ENCODE results near the gene ATAD3C.
"Not testable (repeated sequence)": the region's sequence is repeated elsewhere in the genome, so short reads cannot be mapped to it uniquely, and the experiment has no call there.

The ATAD3C gene

DNA sequence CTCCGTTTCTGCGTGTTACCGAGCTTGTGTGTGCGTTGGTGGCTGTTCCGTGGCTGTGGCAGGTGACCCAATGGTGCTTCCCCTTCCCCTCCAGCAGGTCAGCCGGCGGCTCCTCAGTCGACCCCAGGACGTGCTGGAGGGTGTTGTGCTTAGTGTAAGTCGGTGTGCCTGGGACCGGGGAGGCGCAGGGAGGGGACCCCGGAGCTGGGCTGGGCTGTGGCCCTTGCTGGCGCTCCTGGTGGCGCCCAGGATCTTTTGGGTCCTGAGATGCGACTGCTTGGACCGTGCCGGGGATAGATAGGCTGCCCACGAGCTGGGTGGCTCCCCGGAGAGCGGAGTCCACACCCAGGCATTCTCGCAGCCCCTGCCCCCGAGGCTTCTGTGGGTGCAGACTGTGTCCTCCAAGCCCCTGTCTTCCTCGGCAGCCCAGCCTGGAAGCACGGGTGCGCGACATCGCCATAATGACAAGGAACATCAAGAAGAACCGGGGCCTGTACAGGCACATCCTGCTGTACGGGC, 5.9 kb downstream of the ATAD3C start:
- Histone ChIP-seq H3K79me2 (ENCODE audit: insufficient read depth, low read depth) (no peaks in the 10 kb centered on the region), H3K27me3 (ENCODE audit: insufficient read depth, low read depth) (peaks cover 62% of the 10 kb centered on the region), H3K9ac (no peak overlapping the region), H3K4me2 (no peak overlapping the region), H3K36me3 (ENCODE audit: insufficient read depth) (no peaks in the 10 kb centered on the region), H3K27ac (no peak overlapping the region), H4K20me1 (ENCODE audit: insufficient read depth) (no peaks in the 10 kb centered on the region), H3K4me3 (IDR thresholded peaks at IDR 0.05; ENCODE audit: insufficient read depth, low read depth, low read length) (no peak overlapping the region), H2AFZ (ENCODE audit: low read depth) (no peak overlapping the region), H3K4me1 (ENCODE audit: low read depth, poor library complexity, severe bottlenecking) (no peaks in the 10 kb centered on the region)
- TF ChIP-seq, protein P1, sequence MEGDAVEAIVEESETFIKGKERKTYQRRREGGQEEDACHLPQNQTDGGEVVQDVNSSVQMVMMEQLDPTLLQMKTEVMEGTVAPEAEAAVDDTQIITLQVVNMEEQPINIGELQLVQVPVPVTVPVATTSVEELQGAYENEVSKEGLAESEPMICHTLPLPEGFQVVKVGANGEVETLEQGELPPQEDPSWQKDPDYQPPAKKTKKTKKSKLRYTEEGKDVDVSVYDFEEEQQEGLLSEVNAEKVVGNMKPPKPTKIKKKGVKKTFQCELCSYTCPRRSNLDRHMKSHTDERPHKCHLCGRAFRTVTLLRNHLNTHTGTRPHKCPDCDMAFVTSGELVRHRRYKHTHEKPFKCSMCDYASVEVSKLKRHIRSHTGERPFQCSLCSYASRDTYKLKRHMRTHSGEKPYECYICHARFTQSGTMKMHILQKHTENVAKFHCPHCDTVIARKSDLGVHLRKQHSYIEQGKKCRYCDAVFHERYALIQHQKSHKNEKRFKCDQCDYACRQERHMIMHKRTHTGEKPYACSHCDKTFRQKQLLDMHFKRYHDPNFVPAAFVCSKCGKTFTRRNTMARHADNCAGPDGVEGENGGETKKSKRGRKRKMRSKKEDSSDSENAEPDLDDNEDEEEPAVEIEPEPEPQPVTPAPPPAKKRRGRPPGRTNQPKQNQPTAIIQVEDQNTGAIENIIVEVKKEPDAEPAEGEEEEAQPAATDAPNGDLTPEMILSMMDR (conservative IDR thresholded peaks at IDR 0.05; ENCODE audit: low read depth, low read length): no peak

DNA sequence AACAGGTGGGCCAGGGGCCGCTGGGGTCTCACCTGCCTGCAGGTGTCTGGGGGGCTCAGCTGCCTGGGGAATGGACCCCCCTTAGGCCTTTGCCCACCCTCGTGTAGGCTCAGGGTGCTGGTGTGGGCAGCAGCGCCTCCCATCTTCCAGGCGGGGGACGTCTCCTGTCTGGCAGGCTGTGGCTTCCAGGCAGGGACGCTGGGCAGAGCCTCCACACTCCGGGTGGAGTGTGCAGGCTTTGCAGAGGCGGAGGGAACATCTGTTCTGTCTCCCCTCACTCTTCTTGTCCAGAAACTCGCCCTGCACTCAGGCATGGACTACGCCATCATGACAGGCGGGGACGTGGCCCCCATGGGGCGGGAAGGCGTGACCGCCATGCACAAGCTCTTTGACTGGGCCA, 6.4 kb downstream of the ATAD3C start:
- H3K27me3 ChIP-seq (ENCODE audit: insufficient read depth, low read depth): peaks cover 62% of the 10 kb centered on the region
- not testable (repeated sequence) for H3K9ac ChIP-seq; H3K27ac ChIP-seq; H3K36me3 ChIP-seq (ENCODE audit: insufficient read depth); H3K4me2 ChIP-seq; H3K79me2 ChIP-seq (ENCODE audit: insufficient read depth, low read depth); H3K4me1 ChIP-seq (ENCODE audit: low read depth, poor library complexity, severe bottlenecking); H3K4me3 ChIP-seq (IDR thresholded peaks at IDR 0.05; ENCODE audit: insufficient read depth, low read depth, low read length); H2AFZ ChIP-seq (ENCODE audit: low read depth); H4K20me1 ChIP-seq (ENCODE audit: insufficient read depth)

DNA sequence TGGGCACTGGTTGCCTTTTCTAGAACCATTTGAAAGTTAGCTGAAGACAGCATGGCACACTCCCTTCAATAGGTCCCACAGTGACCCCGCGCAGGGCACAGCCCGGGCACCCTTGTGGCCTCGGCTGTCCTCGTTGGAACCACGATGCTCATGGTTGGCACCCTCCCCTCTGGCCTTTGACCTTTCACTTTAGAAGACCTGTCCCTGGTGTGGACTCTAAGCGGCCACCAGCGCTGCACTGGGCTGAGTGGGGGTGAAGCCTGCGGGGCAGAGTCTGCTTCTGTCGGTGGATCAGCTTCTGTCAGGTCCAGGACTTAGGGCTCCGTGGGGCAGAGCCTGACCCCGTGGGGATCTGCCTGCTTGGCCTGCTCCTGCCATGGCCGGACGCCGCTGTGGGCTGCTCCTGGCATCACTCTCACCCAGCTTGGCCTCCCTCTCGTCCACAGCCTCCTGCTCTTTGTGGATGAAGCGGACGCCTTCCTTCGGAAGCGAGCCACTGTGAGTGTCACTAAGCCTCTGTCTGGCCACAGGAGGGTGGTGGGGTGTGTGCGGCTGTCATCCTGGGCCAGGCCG, 7.3 kb downstream of the ATAD3C start:
- H3K4me1 ChIP-seq (ENCODE audit: low read depth, poor library complexity, severe bottlenecking); H3K4me2 ChIP-seq; H3K27ac ChIP-seq; H3K4me3 ChIP-seq (IDR thresholded peaks at IDR 0.05; ENCODE audit: insufficient read depth, low read depth, low read length); H3K79me2 ChIP-seq (ENCODE audit: insufficient read depth, low read depth); H3K9ac ChIP-seq; H4K20me1 ChIP-seq (ENCODE audit: insufficient read depth); H2AFZ ChIP-seq (ENCODE audit: low read depth); H3K36me3 ChIP-seq (ENCODE audit: insufficient read depth): not testable (repeated sequence)
- H3K27me3 ChIP-seq (ENCODE audit: insufficient read depth, low read depth): peaks cover 61% of the 10 kb centered on the region

DNA sequence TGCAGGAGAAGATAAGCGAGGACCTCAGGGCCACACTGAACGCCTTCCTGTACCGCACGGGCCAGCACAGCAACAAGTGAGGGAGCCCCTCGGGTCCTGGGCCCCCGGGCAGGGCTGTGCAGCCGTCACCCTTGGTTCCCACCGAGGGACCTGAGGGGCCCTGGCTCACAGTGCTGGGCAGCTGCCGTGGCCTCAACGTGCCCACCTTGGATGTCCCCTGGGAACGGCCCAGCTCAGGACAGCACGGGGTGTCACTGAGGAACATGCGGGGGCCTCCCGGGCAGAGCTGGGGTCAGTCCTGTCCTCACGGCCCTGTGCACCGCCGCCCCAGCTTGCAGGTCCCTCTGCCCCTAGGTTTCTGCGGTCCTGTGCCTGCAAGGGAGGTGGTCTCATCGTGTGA, 9.7 kb downstream of the ATAD3C start:
- H3K4me1 ChIP-seq (ENCODE audit: low read depth, poor library complexity, severe bottlenecking); H2AFZ ChIP-seq (ENCODE audit: low read depth): not testable (repeated sequence)
- H3K27me3 ChIP-seq (ENCODE audit: insufficient read depth, low read depth): peaks cover 60% of the 10 kb centered on the region

DNA sequence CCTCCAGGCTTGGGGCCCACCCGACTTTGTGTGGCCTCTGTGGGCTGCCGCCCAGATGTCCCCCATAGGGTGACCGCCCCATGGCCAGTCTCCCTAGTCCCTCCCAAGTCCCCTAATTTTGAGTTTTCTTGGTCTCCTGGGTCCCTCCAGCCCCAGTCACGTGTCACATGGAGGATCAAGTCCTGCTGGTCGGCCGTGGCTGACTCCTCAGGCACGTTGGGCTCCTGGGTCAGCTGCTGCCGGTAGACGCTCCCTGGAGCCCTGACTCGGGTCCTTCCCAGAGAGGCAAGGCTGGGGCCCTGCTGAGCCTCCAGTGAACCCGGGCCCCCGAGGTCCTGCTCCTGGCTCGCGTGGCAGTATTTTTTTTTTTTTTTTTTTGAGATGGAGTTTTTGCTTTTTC, 10.2 kb downstream of the ATAD3C start:
- not testable (repeated sequence) for H3K36me3 ChIP-seq (ENCODE audit: insufficient read depth); H3K4me3 ChIP-seq (IDR thresholded peaks at IDR 0.05; ENCODE audit: insufficient read depth, low read depth, low read length); H2AFZ ChIP-seq (ENCODE audit: low read depth); H3K27ac ChIP-seq; H4K20me1 ChIP-seq (ENCODE audit: insufficient read depth); H3K4me1 ChIP-seq (ENCODE audit: low read depth, poor library complexity, severe bottlenecking); H3K9ac ChIP-seq; H3K79me2 ChIP-seq (ENCODE audit: insufficient read depth, low read depth); H3K4me2 ChIP-seq
- H3K27me3 ChIP-seq (ENCODE audit: insufficient read depth, low read depth): peaks cover 65% of the 10 kb centered on the region

More for the DNA sequence above, 9.7 kb downstream of the ATAD3C start:
- H3K36me3 ChIP-seq (ENCODE audit: insufficient read depth); H3K4me2 ChIP-seq; H3K9ac ChIP-seq; H4K20me1 ChIP-seq (ENCODE audit: insufficient read depth); H3K79me2 ChIP-seq (ENCODE audit: insufficient read depth, low read depth); H3K27ac ChIP-seq; H3K4me3 ChIP-seq (IDR thresholded peaks at IDR 0.05; ENCODE audit: insufficient read depth, low read depth, low read length): not testable (repeated sequence)

DNA sequence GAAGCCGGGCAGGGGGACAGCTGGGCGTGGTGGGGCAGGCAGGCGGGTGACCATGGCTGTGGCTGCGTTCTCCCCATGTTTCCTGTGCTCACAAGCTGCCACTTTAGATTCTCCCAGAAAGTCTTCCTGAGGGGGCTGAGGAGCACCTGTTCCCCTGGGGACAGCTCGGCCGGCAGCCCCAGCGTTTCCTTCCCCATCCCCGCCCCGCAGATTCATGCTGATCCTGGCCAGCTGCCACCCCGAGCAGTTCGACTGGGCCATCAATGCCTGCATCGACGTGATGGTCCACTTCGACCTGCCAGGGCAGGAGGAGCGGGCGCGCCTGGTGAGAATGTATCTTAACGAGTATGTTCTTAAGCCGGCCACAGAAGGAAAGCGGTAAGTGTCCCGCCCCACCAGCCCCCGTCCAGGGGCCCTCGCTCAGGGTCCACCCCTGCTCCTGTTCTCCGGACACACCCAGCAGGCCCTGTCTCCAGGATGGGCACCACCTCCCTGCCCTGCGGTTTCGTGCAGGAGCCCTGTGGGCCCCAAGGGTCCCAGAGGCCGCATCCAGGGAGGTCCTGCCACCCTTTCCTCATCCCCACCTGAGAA, 11.1 kb downstream of the ATAD3C start:
- Histone ChIP-seq H3K4me1 (ENCODE audit: low read depth, poor library complexity, severe bottlenecking) (no peaks in the 10 kb centered on the region), H3K79me2 (ENCODE audit: insufficient read depth, low read depth) (no peaks in the 10 kb centered on the region), H3K27ac (no peak overlapping the region), H2AFZ (ENCODE audit: low read depth) (no peak overlapping the region), H3K27me3 (ENCODE audit: insufficient read depth, low read depth) (peaks cover 71% of the 10 kb centered on the region), H3K4me2 (no peak overlapping the region), H4K20me1 (ENCODE audit: insufficient read depth) (no peaks in the 10 kb centered on the region), H3K4me3 (IDR thresholded peaks at IDR 0.05; ENCODE audit: insufficient read depth, low read depth, low read length) (no peak overlapping the region), H3K9ac (no peak overlapping the region), H3K36me3 (ENCODE audit: insufficient read depth) (no peaks in the 10 kb centered on the region)
- TF ChIP-seq, protein P1 (conservative IDR thresholded peaks at IDR 0.05; ENCODE audit: low read depth, low read length): no peak
